ENCODE results near the gene PEX3.
"Not testable (repeated sequence)": the region's sequence is repeated elsewhere in the genome, so short reads cannot be mapped to it uniquely, and the experiment has no call there.

Gene PEX3

DNA sequence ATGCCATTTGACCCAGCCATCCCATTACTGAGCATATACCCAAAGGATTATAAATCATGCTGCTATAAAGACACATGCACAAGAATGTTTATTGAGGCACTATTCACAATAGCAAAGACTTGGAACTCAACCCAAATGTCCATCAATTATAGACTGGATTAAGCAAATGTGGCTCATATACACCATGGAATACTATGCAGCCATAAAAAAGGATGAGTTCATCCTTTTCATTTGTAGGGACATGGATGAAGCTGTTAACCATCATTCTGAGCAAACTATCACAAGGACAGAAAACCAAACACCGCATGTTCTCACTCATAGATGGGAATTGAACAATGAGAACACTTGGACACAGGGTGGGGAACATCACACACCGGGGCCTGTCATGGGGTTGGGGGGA, 2.7 kb upstream of the PEX3 start:
- not testable (repeated sequence) for DNase-seq

DNA sequence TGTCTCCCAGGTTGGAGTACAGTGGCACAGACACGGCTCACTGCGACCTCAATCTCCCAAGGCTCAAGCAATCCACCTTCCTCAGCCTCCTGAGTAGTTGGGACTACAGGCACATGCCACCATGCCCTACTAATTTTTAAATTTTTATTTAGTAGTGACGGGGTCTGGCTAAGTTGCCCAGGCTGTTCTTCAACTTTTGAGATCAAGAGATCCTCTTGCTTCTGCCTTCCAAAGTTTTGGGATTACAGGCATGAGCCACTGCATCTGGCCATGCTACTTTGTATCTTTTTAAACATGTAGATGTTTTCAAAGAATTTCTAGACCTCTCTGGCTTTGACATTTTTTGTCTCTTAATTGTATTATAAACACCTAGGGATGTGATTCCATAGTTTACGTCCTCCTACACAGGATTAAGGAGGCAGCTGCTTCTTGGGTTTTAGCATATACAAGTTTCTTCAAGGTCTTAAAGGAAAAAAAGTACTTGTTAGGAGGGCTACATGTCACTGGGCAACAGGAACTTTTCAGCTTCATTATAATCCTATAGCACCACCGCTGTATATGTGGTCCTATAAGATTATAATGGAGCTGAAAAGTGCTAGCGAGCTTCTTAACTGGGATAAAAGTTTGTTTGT, 1.4 kb upstream of the PEX3 start:
- no peak for DNase-seq

DNA sequence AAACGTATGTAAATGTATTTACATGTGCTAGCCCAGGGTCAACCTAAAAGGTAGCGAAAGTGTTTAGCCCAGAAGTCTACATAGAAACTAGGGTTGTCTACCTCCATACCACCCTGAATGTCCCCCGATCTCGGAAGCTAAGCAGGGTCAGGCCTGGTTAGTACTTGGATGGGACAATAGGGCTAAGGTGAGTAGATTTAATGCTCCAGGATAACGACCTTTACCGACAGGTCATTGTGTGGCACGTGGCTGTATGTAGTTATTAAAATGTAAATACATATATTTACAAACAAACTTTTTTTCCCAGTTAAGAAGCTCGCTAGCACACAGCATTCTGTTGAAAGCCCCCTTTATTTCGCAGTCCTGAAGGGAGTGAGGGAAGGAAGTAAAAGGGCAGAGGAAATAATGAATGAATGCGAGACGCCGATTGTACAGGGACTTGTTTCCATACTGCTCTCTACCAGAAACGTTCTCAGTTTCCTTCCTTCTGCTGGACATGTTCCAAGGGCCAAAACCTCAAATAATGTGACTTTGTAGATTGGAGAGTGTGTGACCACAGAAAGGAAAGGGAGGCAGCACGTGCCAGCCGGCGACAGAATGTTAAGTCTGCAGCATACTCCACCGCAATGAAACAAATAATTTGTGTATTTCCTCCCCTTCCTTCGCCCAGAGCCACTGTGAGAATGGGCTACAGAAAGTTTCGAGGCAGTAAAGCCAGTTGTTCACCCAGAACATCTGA, 722 bp upstream of the PEX3 start:
- peak in 6 of 51 donors; percentile 1 to 38 (median 32) for DNase-seq

DNA sequence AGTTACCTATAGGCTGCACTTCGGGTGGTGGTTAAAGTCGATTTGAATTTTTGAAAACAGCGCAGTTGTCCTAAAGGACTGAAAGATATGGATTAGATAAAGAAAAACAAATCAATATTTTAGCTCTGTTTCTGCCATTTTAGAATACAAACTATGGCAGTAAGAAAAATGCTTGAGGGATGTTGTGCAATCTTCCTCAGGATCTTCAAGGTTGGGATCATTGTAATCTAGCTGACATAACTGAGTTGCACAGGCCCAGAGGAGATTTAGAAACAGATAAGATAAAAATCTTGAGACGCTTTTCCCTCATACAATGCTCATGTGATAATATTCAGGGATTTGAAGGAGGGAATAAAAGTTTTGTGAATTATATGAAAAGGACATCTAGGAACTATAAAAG, 926 bp downstream of the PEX3 start:
- DNase-seq, result no peak

DNA sequence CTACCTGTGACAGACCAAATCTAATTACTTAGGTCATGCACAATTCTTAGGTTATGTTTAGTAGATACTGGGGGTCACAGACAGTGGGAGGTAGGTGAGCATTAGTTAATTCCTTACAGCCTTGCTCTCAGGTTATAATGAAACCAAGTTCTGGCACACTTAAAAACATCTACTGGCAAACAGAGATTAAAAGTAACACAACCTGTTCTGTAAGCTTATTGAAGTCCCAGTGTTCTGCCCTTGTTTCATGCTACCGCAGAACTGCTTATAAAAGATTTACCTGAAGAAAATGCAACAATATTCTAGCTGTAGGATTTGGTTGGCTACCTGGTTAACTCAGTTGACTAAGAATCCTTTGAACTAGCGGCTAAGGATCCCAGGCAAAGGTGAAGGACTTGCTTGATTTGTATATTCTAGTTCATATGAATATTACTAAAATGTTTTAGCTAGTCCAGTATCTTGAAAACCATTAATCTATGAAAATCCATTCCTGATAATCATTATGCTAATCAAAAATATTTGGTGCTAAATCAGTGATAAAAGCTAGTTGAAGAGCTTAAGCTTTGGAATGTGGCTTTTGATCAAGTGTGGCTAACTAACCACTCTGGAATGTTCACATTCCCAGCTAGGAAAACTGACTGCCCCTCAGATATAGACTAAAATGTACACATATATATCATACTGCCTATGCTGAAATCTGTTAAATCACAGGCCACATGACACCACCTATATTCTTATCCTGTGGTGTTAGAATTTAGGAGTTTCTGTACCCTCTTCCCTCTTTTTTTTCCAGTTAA, 7.2 kb downstream of the PEX3 start:
- no peak for DNase-seq

DNA sequence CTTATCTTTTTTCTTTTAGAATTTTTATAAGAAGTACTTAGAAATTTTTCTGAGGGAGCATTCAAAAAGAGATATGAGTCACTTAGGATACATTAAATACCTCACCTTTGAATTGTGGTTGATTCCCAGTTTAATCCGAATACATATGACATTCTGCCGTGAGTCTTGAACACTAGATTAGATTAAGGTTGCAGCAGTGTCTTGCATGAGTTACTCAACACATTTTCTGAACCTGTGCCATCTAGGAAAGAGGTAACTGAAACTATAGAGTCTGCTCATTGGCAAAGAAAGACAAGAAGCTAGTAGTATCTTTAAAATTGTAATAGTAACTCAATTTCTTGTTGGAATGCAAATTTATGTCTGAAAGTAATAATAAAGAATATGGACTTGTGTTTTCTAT, 14.9 kb downstream of the PEX3 start:
- DNase-seq, result no peak

DNA sequence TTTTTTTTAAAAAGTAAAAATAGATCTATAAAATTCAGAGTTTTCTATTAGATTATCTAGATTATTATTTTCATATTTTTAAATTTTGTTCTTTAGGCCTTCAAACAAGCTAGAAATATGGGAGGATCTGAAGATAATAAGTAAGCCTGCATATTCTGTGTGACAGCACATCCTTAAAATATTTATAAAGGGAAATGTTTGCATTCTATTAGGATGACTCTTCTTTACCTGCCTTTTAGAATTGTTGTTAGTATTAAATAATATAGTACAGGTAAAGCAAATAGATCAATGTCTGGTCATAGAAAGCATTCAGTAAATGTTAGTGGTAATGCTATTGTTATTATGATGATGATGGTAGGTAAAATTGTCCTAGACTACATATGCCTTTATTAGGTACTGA, 17.4 kb downstream of the PEX3 start:
- no peak for DNase-seq

DNA sequence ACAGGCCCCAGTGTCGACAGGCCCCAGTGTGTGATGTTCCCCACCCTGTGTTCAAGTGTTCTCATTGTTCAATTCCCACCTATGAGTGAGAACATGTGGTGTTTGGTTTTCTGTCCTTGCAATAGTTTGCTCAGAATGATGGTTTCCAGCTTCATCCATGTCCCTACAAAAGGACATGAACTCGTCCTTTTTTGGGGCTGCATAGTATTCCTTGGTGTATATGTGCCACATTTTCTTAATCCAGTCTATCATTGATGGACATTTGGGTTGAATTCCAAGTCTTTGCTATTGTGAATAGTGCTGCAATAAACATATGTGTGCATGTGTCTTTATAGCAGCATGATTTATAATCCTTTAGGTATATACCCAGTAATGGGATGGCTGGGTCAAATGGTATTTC, 18.2 kb downstream of the PEX3 start:
- DNase-seq, result not testable (repeated sequence)

DNA sequence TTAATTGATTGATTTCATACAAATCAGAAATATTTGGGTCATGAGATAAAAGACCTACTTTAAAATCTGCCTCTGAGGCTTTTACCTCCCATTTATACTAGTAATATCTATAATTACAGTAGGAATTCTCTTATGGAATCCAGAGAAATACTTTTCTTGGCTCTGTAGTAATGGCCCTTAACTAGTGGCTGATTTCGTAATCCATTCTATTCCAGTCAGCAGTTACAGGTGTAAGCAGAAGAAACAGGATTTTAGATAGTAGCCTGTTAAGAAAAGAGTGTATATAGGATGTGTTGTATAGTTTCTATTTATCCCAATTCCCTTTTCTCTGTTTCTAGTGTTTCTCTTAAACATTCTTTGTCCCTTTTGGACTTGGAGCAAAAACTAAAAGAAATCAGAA, 21.2 kb downstream of the PEX3 start:
- DNase-seq, result no peak

DNA sequence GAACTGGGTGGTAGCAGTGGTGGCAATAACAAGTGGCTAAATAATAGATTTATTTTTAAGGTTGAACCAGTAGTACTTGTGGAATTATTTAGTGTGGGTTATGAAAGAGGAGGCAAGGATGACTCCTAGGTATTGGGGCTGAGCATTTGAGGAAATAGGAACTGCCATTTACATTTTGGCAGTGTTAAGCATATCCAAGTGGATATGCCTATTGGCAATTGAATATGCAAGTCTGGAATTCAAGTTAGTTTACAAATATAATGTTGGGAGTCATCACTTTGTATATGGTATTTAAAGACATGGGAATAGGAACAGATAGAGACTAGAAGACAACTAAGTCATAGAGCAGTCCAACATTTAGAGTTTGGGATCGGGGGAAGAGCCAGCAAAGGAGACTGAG, 25.9 kb downstream of the PEX3 start:
- no peak for DNase-seq

DNA sequence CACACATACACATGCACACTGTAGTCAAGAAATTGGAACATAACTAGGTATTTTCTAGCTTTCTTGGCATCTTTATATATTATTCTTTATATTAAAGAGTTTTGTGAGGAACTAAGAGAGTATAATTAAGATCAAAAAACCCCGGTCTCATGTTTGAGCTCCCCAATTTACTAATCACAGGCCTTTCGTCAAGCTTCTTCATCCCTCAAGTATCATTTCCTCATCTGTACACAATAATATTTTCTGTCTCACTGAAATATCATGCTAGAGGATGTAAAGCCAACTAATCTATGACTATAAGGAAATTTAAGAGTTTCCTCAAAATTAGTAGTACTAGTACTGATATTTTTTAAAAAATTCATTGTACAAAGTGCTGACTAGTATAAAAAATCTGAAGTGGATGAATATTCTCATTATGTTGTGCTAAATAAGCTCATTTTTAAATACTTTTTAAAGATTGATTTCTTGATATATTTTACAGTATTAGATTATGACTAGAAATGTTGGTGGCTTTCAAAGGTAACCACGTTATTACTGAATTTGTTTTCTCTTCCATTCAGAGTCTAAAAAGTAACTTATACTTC, 28.0 kb downstream of the PEX3 start:
- no peak for DNase-seq

DNA sequence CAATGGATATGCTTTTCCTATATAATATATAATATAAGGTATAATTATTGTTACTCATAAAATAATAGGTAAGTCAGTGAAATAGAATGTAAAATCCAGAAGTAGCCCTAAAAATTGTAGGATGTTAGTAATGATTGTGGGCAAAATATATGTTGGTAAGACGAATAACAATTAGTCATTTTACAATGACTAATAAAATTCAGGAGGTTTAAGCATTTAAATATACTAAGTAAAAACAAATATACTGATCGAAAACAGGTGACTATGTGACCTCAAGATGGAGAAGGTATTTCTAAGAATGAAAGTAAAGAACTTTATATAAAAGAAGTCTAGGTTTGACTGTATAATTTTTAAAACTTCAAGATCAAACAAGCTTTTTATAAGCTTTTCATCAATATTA, 32.0 kb downstream of the PEX3 start:
- DNase-seq, result no peak

DNA sequence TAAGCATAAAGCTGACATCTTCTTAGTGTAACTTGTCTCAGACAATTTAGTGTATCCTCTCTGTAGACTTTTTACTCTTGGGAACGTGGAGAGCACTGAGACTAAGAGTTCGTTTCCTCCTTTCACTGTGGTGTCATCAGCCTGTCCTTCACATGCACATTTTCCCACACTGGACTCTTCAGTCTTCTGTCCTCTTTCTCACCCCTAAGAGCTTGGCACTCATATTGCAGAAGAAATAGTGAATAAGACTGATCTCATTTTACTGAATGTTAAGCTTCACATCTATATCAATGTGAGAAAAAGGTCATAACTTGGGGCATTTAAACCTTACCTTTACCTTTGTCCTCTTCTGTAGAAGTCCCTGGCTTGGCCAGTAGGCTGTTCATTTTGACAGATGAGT, 35.4 kb downstream of the PEX3 start:
- DNase-seq, result no peak

DNA sequence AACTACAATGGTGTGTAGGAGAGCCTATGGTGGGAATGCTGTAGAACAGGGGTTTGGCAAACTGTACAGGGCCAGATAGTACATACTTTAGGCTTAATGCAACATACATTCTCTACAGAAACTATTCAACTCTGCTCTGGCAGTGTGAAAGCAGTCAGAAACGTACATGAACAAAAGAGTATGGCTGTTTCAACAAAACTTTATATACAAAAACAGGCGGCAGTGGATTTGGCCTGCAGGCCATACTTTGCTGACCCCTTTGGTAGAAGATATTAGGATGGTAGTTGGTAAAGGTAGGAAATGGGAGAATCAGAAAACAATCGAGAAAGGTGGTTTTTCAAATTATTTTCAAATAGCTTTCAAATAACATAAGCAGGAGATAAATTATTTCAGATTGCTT, 36.1 kb downstream of the PEX3 start:
- DNase-seq, result no peak

DNA sequence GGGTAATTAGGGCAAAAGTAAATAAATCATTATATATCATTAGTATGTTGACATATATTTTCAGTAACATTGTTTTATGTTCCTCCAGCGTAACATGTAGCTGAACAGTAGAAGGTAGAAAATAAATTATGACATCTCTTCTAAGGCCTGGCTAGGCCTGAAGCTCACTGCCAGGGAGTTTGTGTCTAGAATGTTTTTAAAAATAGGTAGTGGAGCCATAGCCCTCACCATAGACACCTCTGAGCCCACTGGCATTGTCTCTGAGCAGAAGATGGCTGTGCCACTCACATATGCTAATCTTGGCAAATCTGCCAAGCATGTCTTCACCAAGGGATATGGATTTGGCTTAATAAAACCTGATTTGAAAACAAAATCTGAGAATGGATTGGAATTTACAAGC, 39.6 kb downstream of the PEX3 start:
- no peak for DNase-seq

DNA sequence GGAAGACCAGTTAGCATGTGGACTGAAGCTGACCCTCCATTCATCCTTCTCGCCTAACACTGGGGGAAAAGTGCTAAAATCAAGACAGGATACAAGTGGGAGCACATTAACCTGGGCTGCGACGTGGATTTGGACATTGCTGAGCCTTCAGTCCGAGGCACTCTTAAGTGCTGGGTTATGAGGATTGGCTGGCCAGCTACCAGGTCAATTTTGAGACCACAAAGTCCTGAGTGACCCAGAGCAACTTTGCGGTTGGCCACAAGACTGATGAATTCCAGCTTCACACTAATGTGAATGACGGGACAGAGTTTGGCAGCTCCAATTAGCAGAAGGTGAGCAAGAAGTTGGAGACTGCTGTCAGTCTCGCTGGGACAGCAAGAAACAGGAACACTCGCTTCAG, 40.2 kb downstream of the PEX3 start:
- no peak for DNase-seq

DNA sequence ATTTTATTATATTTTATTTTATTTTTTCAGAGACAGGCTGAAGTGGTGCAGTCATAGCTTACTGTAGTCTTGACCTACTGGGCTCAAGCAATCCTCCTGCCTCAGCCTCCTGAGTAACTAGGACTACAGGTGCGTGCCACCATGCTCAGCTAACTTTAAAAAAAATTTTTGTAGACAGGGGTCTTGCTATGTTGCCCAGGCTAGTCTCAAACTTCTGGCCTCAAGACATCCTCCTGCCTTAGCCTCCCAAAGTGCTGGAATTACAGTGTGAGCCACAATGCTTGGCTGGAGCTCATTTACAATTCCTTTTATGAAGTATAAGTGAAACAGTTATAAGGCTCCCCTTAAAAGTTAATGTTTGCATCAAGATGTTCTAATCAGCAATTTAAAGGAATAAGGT, 46.4 kb downstream of the PEX3 start:
- DNase-seq, result no peak

DNA sequence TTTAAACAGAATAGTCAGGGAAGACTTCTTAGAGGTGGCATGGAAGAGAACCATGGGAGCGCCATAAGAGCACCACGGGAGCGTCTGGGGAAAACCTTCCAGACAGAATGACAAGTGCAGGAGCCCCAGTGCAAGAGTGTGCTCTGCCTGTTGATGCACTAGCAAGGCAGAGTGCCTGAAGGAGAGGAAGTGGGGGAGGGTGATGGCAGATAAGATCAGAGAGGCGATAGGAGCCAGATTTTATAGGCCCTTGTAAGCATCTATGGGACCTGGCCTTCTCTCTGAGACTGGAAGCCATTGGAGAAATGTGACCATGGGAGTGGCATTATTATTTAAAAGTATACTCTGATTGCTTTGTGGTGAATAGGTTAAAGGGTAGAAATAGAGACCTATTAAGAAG, 47.8 kb downstream of the PEX3 start:
- DNase-seq, result no peak

DNA sequence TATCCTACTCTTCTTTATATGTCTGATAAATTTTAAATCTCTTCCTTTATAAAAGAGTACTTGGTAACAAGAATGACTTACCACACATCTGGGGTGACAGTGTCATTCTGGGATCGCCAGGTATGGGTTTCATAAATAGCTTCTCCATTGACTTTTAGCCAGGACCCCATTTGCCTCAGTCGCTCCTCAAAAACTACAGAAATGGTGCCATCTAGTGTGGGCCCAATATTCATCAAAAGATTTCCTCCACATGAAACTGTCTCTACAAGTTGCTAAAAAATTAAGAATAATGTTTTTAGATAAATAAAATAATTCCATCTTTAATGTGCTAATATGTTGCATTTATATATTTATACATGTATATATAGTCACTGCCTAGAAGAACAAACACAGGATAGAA, 51.2 kb downstream of the PEX3 start:
- no peak for DNase-seq

DNA sequence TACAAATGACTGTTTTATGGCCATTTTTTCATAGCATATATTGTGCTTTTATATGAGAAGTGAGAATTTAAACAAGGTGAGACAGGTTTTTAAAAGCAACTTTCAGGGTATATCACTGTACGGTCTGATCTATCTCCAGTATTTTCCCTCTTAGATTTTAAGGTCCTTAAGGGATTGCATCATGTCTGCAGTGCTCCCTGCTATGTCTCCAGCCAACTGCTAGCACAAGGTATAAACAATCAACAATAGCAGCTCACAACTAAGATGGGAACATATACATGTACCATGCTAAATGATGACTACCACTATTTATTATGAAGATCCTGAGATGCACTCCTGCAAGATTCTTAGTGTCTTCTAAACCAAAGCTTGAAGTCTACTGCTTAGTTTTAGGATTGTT, 53.8 kb downstream of the PEX3 start:
- DNase-seq, result no peak

DNA sequence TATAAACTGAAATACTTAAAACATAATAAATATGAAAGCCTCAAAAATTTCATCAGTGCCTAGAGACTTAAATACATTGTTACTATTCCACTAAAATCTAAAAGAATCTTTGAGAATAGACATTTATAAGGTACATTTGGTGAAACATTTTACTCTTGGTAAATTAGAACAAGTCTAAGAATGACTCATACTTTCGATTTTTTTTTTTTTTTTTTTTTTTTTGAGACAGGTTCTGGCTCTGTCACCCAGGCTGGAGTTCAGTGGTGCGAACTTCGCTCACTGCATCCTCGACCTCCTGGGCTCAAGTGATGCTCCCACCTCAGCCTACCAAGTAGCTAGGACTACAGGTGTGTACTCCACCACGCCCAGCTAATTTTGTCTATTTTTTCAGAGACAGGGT, 54.5 kb downstream of the PEX3 start:
- DNase-seq, result no peak

DNA sequence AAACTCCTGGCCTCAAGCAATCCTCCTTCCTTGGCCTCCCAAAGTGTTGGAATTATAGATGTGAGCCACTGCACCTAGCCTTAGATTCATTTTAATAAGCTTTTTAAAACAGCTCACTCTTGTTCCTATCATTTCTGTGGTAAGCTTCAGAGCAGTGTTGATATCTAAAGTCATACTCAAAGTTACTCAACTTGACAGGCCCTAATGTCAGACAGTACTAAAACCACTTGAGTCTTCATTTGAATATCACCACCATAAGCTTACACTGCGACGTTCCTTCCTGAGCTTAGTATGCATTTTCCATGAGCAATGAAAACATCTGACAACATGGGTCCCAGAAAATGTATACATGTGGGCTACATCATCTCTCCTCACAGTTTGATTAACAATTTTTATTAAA, 54.9 kb downstream of the PEX3 start:
- DNase-seq, result no peak

DNA sequence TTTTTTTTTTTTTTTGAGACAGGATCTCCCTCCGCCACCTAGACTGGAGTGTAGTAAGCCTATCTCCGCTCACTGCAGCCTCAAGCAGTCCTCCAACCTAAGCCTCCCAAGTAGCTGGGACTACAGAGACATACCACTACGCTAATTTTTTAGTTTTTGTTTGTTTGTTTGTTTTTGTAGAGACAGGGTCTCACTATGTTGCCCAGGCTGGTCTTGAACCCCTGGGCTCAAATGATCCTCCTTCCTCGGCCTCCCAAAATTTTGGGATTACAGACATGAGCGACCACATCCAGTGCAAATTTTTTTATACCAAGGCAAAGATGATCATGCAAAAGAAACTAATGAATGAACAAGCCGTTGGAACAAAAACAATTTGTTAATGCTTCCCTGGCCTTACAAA, 55.6 kb downstream of the PEX3 start:
- DNase-seq, result no peak
